ENCODE results near the gene LRRC1. TPM values are rescaled to one million over a fixed set of nuclear protein-coding genes. Genes with fewer than 3 reads are reported as not detected.

LRRC1 gene
- polyA plus RNA-seq, 1 donor (not counting 4 experiments of a cell fraction or from before 2014, with no cell fraction given): 19.7 TPM

- Histone ChIP-seq H3K9ac (ENCODE audit: control insufficient read depth, extremely low read depth, insufficient read depth, low read length) (no peak overlapping the region), H3K27me3 (ENCODE audit: control insufficient read depth, extremely low read depth, insufficient read depth, low read length) (no peaks in the 10 kb centered on the region), H3K9me3 (ENCODE audit: control insufficient read depth, low read depth, low read length) (no peaks in the 10 kb centered on the region), H3K27ac (ENCODE audit: control insufficient read depth, insufficient read depth, low read length) (peak overlapping the region; percentile 41), H3K4me3 (ENCODE audit: control insufficient read depth in 2 of 3, extremely low read depth in 1 of 3, insufficient read depth in 2 of 3, low read depth in 1 of 3, low read length in 3 of 3) (no peak overlapping the region), H3K4me2 (ENCODE audit: control insufficient read depth, extremely low read depth, insufficient read depth, low read depth, low read length) (peak overlapping the region; percentile 57), H3K9me1 (ENCODE audit: control insufficient read depth, extremely low read depth, insufficient read depth, low read length) (peaks cover 7% of the 10 kb centered on the region), H3K36me3 (ENCODE audit: control insufficient read depth in 2 of 2, extremely low read depth in 1 of 2, insufficient read depth in 2 of 2, low read length in 2 of 2) (no peaks in the 10 kb centered on the region), H3K79me2 (ENCODE audit: control insufficient read depth, insufficient read depth, low read length) (peaks cover 56% of the 10 kb centered on the region), H4K20me1 (ENCODE audit: control insufficient read depth, extremely low read depth, insufficient read depth, low read length) (no peaks in the 10 kb centered on the region), H2AFZ (ENCODE audit: control insufficient read depth, low read length) (peak overlapping the region; percentile 8), H3K4me1 (ENCODE audit: control insufficient read depth, extremely low read depth, insufficient read depth, low read length) (peaks cover 48% of the 10 kb centered on the region)
- TF ChIP-seq CTCF (optimal IDR thresholded peaks at IDR 0.05 in 1 of 3, IDR thresholded peaks at IDR 0.05 in 1 of 3, conservative IDR thresholded peaks at IDR 0.05 in 1 of 3; ENCODE audit: extremely low read depth in 1 of 3, insufficient read depth in 2 of 3, low read length in 3 of 3): no peak
- TF ChIP-seq EZH2 (IDR thresholded peaks at IDR 0.05; ENCODE audit: low read length): no peak
- FAIRE-seq (peak; percentile 89), DNase-seq (ENCODE audit: low read depth, low spot score) (no peak)
- dilution Hi-C loops (cut with MboI; ENCODE audit: extremely low pct_ligation_motif_present, low sequenced_read_pairs): no loop called here
Measured at GRCh38 chr6:53857318-53858094, 62.7 kb downstream of the LRRC1 start.

- H4K20me1 ChIP-seq (ENCODE audit: control insufficient read depth, extremely low read depth, insufficient read depth, low read length): no peaks in the 10 kb centered on the region
- H3K27ac ChIP-seq (ENCODE audit: control insufficient read depth, insufficient read depth, low read length): peak overlapping the region; percentile 4
- H3K27me3 ChIP-seq (ENCODE audit: control insufficient read depth, extremely low read depth, insufficient read depth, low read length): no peaks in the 10 kb centered on the region
- TF ChIP-seq EZH2 (IDR thresholded peaks at IDR 0.05; ENCODE audit: low read length) (no peak), CTCF (optimal IDR thresholded peaks at IDR 0.05 in 1 of 3, IDR thresholded peaks at IDR 0.05 in 1 of 3, conservative IDR thresholded peaks at IDR 0.05 in 1 of 3; ENCODE audit: extremely low read depth in 1 of 3, insufficient read depth in 2 of 3, low read length in 3 of 3) (no peak)
- H3K4me3 ChIP-seq (ENCODE audit: control insufficient read depth in 2 of 3, extremely low read depth in 1 of 3, insufficient read depth in 2 of 3, low read depth in 1 of 3, low read length in 3 of 3): no peak overlapping the region
- no peak overlapping the region for H2AFZ ChIP-seq (ENCODE audit: control insufficient read depth, low read length)
- H3K9me3 ChIP-seq (ENCODE audit: control insufficient read depth, low read depth, low read length): no peaks in the 10 kb centered on the region
- peaks cover 54% of the 10 kb centered on the region for H3K4me1 ChIP-seq (ENCODE audit: control insufficient read depth, extremely low read depth, insufficient read depth, low read length)
- DNase-seq (ENCODE audit: low read depth, low spot score) (no peak), FAIRE-seq (no peak)
- dilution Hi-C loops (cut with MboI; ENCODE audit: extremely low pct_ligation_motif_present, low sequenced_read_pairs): no loop called here
- peaks cover 53% of the 10 kb centered on the region for H3K79me2 ChIP-seq (ENCODE audit: control insufficient read depth, insufficient read depth, low read length)
- peak overlapping the region; percentile 57 for H3K4me2 ChIP-seq (ENCODE audit: control insufficient read depth, extremely low read depth, insufficient read depth, low read depth, low read length)
- peaks cover 7% of the 10 kb centered on the region for H3K9me1 ChIP-seq (ENCODE audit: control insufficient read depth, extremely low read depth, insufficient read depth, low read length)
- no peaks in the 10 kb centered on the region for H3K36me3 ChIP-seq (ENCODE audit: control insufficient read depth in 2 of 2, extremely low read depth in 1 of 2, insufficient read depth in 2 of 2, low read length in 2 of 2)
- no peak overlapping the region for H3K9ac ChIP-seq (ENCODE audit: control insufficient read depth, extremely low read depth, insufficient read depth, low read length)
Measured at GRCh38 chr6:53858196-53858595, 63.4 kb downstream of the LRRC1 start.

Measured in keratinocyte (primary cell).